ENCODE measurements around the gene LMNA.
A peak's percentile ranks its signal among the peaks of the same experiment; 100 is the strongest.

LMNA gene

DNA sequence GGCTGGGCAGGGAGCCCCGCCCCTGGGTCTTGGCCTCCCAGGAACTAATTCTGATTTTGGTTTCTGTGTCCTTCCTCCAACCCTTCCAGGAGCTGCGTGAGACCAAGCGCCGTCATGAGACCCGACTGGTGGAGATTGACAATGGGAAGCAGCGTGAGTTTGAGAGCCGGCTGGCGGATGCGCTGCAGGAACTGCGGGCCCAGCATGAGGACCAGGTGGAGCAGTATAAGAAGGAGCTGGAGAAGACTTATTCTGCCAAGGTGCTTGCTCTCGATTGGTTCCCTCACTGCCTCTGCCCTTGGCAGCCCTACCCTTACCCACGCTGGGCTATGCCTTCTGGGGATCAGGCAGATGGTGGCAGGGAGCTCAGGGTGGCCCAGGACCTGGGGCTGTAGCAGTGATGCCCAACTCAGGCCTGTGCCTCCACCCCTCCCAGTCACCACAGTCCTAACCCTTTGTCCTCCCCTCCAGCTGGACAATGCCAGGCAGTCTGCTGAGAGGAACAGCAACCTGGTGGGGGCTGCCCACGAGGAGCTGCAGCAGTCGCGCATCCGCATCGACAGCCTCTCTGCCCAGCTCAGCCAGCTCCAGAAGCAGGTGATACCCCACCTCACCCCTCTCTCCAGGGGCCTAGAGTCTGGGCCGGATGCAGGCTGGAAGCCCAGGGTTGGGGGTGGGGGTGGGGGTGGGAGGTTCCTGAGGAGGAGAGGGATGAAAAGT, 20.4 kb downstream of the LMNA start:
- H3K4me3 Mint-ChIP-seq = peak overlapping the region; percentile 34
- no peak for DNase-seq (ENCODE audit: low spot score in 2 of 2)
- H3K27ac Mint-ChIP-seq (ENCODE audit: low read depth) = peak overlapping the region; percentile 85
- peaks cover 79% of the 10 kb centered on the region for H3K36me3 Mint-ChIP-seq (ENCODE audit: insufficient read depth)
- peaks cover 6% of the 10 kb centered on the region for H3K4me1 Mint-ChIP-seq
- no peak for ATAC-seq (replicated peaks; ENCODE audit: extremely low read depth, poor library complexity, severe bottlenecking)
- H3K27me3 Mint-ChIP-seq = no peaks in the 10 kb centered on the region
- no peaks in the 10 kb centered on the region for H3K9me3 Mint-ChIP-seq

DNA sequence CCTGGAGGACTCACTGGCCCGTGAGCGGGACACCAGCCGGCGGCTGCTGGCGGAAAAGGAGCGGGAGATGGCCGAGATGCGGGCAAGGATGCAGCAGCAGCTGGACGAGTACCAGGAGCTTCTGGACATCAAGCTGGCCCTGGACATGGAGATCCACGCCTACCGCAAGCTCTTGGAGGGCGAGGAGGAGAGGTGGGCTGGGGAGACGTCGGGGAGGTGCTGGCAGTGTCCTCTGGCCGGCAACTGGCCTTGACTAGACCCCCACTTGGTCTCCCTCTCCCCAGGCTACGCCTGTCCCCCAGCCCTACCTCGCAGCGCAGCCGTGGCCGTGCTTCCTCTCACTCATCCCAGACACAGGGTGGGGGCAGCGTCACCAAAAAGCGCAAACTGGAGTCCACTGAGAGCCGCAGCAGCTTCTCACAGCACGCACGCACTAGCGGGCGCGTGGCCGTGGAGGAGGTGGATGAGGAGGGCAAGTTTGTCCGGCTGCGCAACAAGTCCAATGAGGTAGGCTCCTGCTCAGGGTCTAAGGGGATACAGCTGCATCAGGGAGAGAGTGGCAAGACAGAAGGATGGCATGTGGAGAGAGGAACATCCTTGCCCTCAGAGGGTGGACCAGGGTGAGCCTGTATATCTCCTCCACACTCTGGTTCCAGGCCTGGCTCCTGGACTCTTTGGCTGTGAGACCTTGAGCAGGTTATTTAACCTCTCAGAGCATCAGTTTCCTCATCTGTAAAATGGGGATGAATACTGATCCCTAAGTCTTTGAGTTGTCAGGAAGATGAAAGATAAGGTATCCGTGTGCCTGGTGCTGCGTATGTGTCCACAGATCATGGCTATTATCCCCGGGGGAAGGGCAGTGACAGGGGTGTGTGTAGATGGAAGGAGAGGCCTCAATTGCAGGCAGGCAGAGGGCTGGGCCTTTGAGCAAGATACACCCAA, 21.7 kb downstream of the LMNA start:
- ATAC-seq (replicated peaks; ENCODE audit: extremely low read depth, poor library complexity, severe bottlenecking) = no peak
- H3K9me3 Mint-ChIP-seq = no peaks in the 10 kb centered on the region

DNA sequence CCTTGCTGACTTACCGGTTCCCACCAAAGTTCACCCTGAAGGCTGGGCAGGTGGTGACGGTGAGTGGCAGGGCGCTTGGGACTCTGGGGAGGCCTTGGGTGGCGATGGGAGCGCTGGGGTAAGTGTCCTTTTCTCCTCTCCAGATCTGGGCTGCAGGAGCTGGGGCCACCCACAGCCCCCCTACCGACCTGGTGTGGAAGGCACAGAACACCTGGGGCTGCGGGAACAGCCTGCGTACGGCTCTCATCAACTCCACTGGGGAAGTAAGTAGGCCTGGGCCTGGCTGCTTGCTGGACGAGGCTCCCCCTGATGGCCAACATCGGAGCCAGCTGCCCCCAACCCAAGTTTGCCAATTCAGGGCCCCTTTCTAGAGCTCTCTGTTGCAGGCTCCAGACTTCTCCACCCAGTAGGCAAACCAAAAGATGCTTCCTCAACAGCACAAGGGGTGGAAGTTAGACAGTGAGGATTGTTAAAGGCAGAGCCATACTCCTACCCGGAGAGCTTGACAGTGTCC, 22.5 kb downstream of the LMNA start:
- peaks cover 81% of the 10 kb centered on the region for H3K36me3 Mint-ChIP-seq (ENCODE audit: insufficient read depth)
- H3K27ac Mint-ChIP-seq (ENCODE audit: low read depth) = peak overlapping the region; percentile 79

More for the DNA sequence above, 21.7 kb downstream of the LMNA start:
- Mint-ChIP-seq H3K4me1 (no peaks in the 10 kb centered on the region), H3K27ac (ENCODE audit: low read depth) (peak overlapping the region; percentile 79), H3K4me3 (peak overlapping the region; percentile 42), H3K27me3 (no peaks in the 10 kb centered on the region), H3K36me3 (ENCODE audit: insufficient read depth) (peaks cover 79% of the 10 kb centered on the region)
- DNase-seq (ENCODE audit: low spot score in 2 of 2) = no peak

DNA sequence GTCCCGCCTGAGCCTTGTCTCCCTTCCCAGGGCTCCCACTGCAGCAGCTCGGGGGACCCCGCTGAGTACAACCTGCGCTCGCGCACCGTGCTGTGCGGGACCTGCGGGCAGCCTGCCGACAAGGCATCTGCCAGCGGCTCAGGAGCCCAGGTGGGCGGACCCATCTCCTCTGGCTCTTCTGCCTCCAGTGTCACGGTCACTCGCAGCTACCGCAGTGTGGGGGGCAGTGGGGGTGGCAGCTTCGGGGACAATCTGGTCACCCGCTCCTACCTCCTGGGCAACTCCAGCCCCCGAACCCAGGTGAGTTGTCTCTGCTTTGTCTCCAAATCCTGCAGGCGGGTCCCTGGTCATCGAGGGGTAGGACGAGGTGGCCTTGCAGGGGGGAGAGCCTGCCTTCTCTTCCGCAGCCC, 24.0 kb downstream of the LMNA start:
- Mint-ChIP-seq H3K36me3 (ENCODE audit: insufficient read depth) (peaks cover 69% of the 10 kb centered on the region), H3K27me3 (no peaks in the 10 kb centered on the region), H3K4me1 (no peaks in the 10 kb centered on the region), H3K9me3 (no peaks in the 10 kb centered on the region), H3K4me3 (peak overlapping the region; percentile 16), H3K27ac (ENCODE audit: low read depth) (peak overlapping the region; percentile 64)
- DNase-seq (ENCODE audit: low spot score in 2 of 2) (no peak), ATAC-seq (replicated peaks; ENCODE audit: extremely low read depth, poor library complexity, severe bottlenecking) (no peak)

More for the DNA sequence above, 22.5 kb downstream of the LMNA start:
- Mint-ChIP-seq H3K4me3 (no peak overlapping the region), H3K4me1 (no peaks in the 10 kb centered on the region), H3K27me3 (no peaks in the 10 kb centered on the region), H3K9me3 (no peaks in the 10 kb centered on the region)
- no peak for DNase-seq (ENCODE audit: low spot score in 2 of 2)
- no peak for ATAC-seq (replicated peaks; ENCODE audit: extremely low read depth, poor library complexity, severe bottlenecking)

DNA sequence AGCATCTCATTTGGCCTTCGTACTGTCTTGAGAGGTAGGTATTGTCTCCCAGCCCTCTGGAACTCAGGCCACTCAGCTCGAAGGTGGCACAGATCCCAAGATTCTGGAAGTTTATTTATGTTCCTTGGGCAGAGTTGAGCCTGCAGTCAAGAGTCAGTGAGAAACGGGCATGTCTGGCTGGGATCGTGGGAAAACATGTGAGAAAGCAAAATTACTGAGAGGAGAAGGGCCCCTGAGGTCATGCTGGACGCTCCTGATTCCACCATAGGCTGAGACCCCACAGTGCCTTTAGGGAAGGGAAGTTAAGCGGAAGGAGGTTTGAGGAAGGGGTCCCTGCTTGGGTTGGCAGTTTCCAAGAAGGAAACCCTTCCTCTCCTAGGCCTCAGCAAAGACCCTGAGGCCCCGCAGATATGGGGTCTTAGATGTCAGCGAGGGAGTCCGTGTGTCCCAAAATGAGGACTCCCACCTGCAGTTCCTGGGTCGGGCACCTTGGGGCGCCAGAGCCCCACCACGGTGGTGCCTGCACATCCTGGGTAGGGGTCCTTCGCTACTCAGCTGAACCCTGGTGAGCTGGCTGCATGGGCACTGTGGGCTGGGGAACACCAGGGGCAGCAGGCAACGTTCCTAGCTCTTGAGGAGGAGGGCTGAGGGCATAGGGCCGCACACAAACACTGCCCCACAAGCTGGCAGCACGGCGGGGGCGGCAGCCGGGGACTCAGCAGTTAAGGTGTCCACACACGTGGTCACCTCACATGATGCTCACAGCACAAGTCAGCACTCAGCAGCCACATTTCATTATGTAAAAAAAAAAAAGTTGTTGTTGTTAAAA, 26.6 kb downstream of the LMNA start:
- peaks cover 5% of the 10 kb centered on the region for H3K4me1 Mint-ChIP-seq
- DNase-seq (ENCODE audit: low spot score in 2 of 2) = no peak
- H3K9me3 Mint-ChIP-seq = no peaks in the 10 kb centered on the region
- H3K4me3 Mint-ChIP-seq = peak overlapping the region; percentile 7
- peaks cover 54% of the 10 kb centered on the region for H3K36me3 Mint-ChIP-seq (ENCODE audit: insufficient read depth)
- peak overlapping the region; percentile 78 for H3K27ac Mint-ChIP-seq (ENCODE audit: low read depth)
- H3K27me3 Mint-ChIP-seq = no peaks in the 10 kb centered on the region
- peak; percentile 24 for ATAC-seq (replicated peaks; ENCODE audit: extremely low read depth, poor library complexity, severe bottlenecking)

DNA sequence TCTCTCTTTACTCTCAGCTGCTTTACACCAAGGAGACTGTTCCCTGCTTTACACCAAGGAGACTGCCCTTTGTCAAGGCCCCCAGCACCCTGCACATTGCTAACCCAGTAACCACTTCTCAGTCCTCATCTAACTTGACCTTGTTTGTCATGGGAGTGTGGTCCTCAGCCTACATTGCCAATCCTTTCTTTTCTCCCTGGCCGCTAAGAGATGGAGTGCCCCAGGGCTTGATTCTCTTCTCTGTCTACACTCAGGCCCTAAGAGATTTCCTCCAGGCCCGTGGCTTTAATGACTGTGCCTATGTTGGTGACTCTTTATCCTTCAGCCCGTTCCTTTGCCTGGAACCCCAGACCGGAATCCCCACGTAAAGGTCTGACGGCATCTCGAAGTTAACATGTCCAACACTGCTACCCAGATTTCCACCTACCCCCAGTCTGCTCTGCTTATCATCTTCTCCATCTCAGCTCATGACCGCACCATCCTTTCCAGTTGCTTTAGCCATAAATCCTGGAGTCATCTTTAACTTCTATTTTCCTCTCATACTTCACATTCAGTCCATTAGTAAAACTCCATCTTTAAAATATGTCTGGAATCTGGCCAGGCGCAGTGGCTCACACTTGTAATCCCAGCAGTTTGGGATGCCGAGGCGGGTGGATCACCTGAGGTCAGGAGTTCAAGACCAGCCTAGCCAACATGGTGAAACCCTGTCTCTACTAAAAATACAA, 29.4 kb downstream of the LMNA start:
- peak overlapping the region; percentile 83 for H3K27ac Mint-ChIP-seq (ENCODE audit: low read depth)

DNA sequence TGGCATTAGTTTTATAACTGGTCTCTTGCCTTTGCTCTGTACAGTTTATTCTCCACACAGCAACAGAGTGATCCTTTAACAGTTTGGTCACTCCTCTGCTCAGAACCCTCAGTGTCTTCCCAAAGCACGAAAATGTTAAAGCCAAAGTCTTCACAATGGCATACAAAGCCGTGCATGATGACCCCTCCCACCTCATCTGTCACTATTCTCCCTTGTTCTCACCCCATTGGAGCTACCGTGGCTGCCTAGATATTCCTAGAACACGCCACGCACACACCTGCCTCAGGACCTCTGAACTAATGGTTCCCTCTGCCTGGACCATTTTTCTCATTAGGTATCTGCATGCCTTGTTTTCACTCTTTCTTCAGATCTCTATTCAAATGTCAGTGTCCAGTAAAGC, 30.2 kb downstream of the LMNA start:
- Mint-ChIP-seq H3K36me3 (ENCODE audit: insufficient read depth) (peaks cover 28% of the 10 kb centered on the region), H3K4me3 (no peak overlapping the region), H3K4me1 (peaks cover 9% of the 10 kb centered on the region), H3K27ac (ENCODE audit: low read depth) (peak overlapping the region; percentile 6), H3K27me3 (no peaks in the 10 kb centered on the region), H3K9me3 (no peaks in the 10 kb centered on the region)
- DNase-seq (ENCODE audit: low spot score in 2 of 2) (no peak), ATAC-seq (replicated peaks; ENCODE audit: extremely low read depth, poor library complexity, severe bottlenecking) (no peak)

More for the DNA sequence above, 29.4 kb downstream of the LMNA start:
- no peak for ATAC-seq (replicated peaks; ENCODE audit: extremely low read depth, poor library complexity, severe bottlenecking)
- no peaks in the 10 kb centered on the region for H3K27me3 Mint-ChIP-seq
- DNase-seq (ENCODE audit: low spot score in 2 of 2) = no peak
- H3K4me3 Mint-ChIP-seq = no peak overlapping the region
- peaks cover 9% of the 10 kb centered on the region for H3K4me1 Mint-ChIP-seq
- H3K36me3 Mint-ChIP-seq (ENCODE audit: insufficient read depth) = peaks cover 32% of the 10 kb centered on the region
- H3K9me3 Mint-ChIP-seq = no peaks in the 10 kb centered on the region

DNA sequence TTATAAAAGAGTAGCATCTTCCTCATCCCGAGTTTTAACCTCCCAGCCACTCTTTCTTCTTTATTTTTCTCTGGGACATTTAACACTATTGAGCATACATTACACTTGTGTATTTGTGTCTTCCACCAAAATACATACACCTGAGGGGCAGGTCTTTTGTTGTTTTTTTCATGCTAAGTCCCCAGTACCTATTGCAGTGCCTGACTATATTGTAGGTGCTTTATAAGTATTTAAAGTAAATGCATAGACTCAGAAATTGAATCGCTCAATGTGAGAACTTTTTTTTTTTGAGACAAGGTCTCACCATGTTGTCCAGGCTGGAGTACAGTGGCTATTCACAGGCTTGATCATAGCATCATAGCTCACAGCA, 31.1 kb downstream of the LMNA start:
- Mint-ChIP-seq H3K4me3 (peak overlapping the region; percentile 64), H3K27me3 (no peaks in the 10 kb centered on the region), H3K9me3 (no peaks in the 10 kb centered on the region), H3K4me1 (peaks cover 9% of the 10 kb centered on the region), H3K36me3 (ENCODE audit: insufficient read depth) (peaks cover 22% of the 10 kb centered on the region), H3K27ac (ENCODE audit: low read depth) (peak overlapping the region; percentile 82)
- ATAC-seq (replicated peaks; ENCODE audit: extremely low read depth, poor library complexity, severe bottlenecking) (no peak), DNase-seq (ENCODE audit: low spot score in 2 of 2) (no peak)

DNA sequence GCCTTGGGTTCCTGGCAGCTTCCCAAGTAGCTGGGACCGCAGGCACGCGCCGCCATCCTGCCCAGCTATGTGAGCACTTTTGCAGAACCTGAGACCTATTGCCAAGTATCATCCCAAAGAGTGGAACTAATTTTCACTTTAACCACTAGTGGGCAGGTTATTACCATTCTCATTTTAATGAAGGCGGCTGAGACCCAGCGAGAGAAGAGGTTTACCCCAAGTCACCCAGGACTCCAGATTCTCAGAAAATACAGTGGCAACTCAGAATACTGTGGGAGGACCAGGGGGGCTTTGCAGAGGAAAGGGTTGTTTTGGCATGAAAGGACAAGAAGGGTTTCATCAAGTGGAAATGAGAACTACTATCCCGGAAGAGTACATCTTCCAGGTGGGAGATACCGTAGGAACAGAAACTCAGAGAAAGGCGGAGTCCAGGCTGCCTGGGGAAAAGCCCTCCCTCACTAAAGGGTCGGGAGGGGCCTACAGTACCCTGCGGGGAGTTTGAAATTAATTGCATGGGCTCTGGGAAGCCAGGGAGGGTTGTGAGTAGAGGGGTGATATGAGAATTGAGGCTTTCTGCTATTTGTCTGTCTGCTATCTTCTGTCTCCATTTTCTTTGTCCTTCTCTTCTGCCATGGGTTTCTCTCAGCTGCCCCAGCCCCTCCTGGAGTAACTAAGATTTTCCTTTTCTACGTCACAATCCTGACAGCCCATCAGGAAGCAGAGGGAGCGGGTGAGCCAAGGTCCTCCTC, 31.7 kb downstream of the LMNA start:
- DNase-seq (ENCODE audit: low spot score in 2 of 2) (peak in 1 of 2 donors; percentile 37), ATAC-seq (replicated peaks; ENCODE audit: extremely low read depth, poor library complexity, severe bottlenecking) (peak; percentile 64)
- Mint-ChIP-seq H3K4me3 (peak overlapping the region; percentile 64), H3K4me1 (peaks cover 9% of the 10 kb centered on the region), H3K36me3 (ENCODE audit: insufficient read depth) (peaks cover 18% of the 10 kb centered on the region), H3K27me3 (no peaks in the 10 kb centered on the region), H3K9me3 (no peaks in the 10 kb centered on the region), H3K27ac (ENCODE audit: low read depth) (peak overlapping the region; percentile 82)

DNA sequence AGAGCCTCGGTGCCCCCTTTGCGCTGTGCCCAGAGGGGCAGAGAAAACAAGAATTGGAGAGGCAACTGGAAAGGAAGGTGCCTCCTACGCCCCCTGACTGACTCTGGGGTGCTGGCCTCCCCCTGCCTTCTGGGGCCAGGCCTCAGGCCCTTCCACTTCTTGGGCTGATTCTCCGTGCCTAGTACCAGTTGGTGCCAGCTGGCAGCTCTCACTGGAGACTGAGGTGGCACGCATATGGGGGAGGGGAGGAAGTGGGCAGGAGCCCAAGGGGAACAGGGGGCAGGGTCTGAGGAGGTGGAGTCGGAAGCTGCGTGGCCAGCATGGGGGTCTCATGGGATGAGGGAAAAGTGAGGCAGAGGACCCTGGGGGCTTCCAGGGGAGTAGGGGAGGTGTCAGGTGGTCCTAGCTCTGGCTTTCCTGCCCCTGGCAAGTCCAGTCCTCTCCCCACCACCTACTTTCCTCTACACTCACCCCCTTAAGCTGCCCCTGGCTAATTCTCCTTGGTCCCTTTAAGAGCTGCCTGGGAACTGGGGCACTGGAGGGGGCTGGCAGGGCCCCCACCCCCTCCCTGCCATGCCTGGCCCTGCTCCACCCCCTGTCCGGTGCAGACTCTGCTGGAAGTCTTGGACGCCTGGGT, 32.4 kb downstream of the LMNA start:
- no peaks in the 10 kb centered on the region for H3K27me3 Mint-ChIP-seq
- H3K4me1 Mint-ChIP-seq = peaks cover 9% of the 10 kb centered on the region
- H3K27ac Mint-ChIP-seq (ENCODE audit: low read depth) = peak overlapping the region; percentile 82
- DNase-seq (ENCODE audit: low spot score in 2 of 2) = no peak
- no peak for ATAC-seq (replicated peaks; ENCODE audit: extremely low read depth, poor library complexity, severe bottlenecking)
- peaks cover 12% of the 10 kb centered on the region for H3K36me3 Mint-ChIP-seq (ENCODE audit: insufficient read depth)
- H3K4me3 Mint-ChIP-seq = peak overlapping the region; percentile 64
- no peaks in the 10 kb centered on the region for H3K9me3 Mint-ChIP-seq

DNA sequence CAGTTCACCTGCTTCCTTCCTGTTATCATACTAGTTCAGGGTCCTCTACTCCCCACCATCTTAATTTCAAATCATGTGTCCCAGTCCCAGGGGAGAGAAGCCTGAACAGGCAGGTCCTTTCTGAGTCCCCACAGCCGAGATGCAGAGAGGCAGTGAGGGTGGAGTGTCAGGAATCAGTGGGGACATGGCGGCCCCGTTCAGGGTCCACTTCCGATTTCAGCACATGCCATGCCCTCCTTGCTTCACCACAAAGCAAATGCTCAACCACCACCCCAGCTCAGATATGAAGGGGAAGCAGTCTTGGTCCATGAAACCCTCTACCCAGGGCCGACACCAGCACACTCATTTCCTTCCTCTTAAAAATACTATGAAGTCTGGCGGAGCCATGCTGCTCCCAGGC, 33.7 kb downstream of the LMNA start:
- Mint-ChIP-seq H3K27ac (ENCODE audit: low read depth) (peak overlapping the region; percentile 32), H3K9me3 (no peaks in the 10 kb centered on the region), H3K4me3 (no peak overlapping the region), H3K36me3 (ENCODE audit: insufficient read depth) (peaks cover 10% of the 10 kb centered on the region), H3K27me3 (no peaks in the 10 kb centered on the region), H3K4me1 (peaks cover 16% of the 10 kb centered on the region)
- ATAC-seq (replicated peaks; ENCODE audit: extremely low read depth, poor library complexity, severe bottlenecking) (no peak), DNase-seq (ENCODE audit: low spot score in 2 of 2) (no peak)

All from central memory CD8-positive, alpha-beta T cell (primary cell).